MG63 (cell line): ENCODE measurements around the gene ZCCHC17. TPM values are rescaled to one million over a fixed set of nuclear protein-coding genes. Genes with fewer than 3 reads are reported as not detected.

Experiments
- DNase-seq: peaks from one replicate; pipeline ENCODE4 v3.0.0-alpha.2; 2020
- H3K27me3 ChIP-seq: fragments of 250-450 bp; sonication (Bioruptor Pico); 2 replicates; pipeline ENCODE4 v1.5.1; 2020; ENCODE audit warnings: mild to moderate bottlenecking, moderate library complexity
- H3K36me3 ChIP-seq: fragments of 250-450 bp; sonication (Bioruptor Pico); 2 replicates; pipeline ENCODE4 v1.5.1; 2020; ENCODE audit warnings: mild to moderate bottlenecking, moderate library complexity
- H3K4me3 ChIP-seq: fragments of 250-450 bp; sonication (Bioruptor Pico); 2 replicates; pipeline ENCODE4 v1.5.1; 2020; ENCODE audit warnings: mild to moderate bottlenecking, moderate library complexity
- H3K9me3 ChIP-seq: fragments of 250-450 bp; sonication (Bioruptor Pico); 2 replicates; pipeline ENCODE4 v1.5.1; 2020; ENCODE audit warnings: mild to moderate bottlenecking, moderate library complexity
- total RNA-seq: library from RNA; depleted of rRNA; stranded (reverse); fragments of >200 nt; shearing (Covaris generic); gene quantifications from 2 replicates; pipeline ENCODE4 v1.2.3, GENCODE V29; 2014; ENCODE audit warnings: low replicate concordance

The ZCCHC17 gene
- total RNA-seq, 1 experiment from 2014 or later = 80.4 TPM

GRCh38 chr1:31397360-31398095 lies 100.7 kb downstream of the ZCCHC17 start:
- Histone ChIP-seq H3K27me3 (no peaks in the 10 kb centered on the region), H3K9me3 (no peaks in the 10 kb centered on the region), H3K36me3 (no peaks in the 10 kb centered on the region), H3K4me3 (no peak overlapping the region)
- DNase-seq = peak; percentile 89

- no peak for DNase-seq
- no peak overlapping the region for H3K4me3 ChIP-seq
- H3K27me3 ChIP-seq = no peaks in the 10 kb centered on the region
- no peaks in the 10 kb centered on the region for H3K36me3 ChIP-seq
- H3K9me3 ChIP-seq = no peaks in the 10 kb centered on the region
Observed at GRCh38 chr1:31398246-31398645, 101.4 kb downstream of the ZCCHC17 start.

DNA sequence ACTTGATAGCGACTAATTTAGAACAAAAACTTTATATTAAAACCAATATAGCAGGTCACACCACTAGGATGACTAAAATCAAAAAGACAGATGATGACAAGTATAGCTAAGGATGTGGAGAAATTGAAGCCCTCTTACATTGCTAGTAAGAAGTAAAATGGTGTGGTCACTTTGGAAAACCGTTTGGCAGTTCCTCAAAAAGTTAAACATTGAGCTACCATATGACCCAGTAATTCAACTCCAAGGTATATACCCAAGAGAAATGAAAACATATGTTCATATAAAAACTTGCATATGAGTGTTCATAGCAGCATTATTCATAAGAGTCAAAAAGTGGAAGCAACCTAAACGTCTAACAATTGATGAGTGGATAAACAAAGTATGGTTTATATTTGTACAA lies 103.1 kb downstream of the ZCCHC17 start:
- Histone ChIP-seq H3K4me3 (no peak overlapping the region), H3K27me3 (no peaks in the 10 kb centered on the region)
- no peak for DNase-seq

GRCh38 chr1:31400393-31400792 lies 103.6 kb downstream of the ZCCHC17 start:
- no peaks in the 10 kb centered on the region for H3K36me3 ChIP-seq
- no peaks in the 10 kb centered on the region for H3K9me3 ChIP-seq
- no peak for DNase-seq
- no peaks in the 10 kb centered on the region for H3K27me3 ChIP-seq
- H3K4me3 ChIP-seq = no peak overlapping the region

More for the DNA sequence above, 103.1 kb downstream of the ZCCHC17 start:
- H3K36me3 ChIP-seq = no peaks in the 10 kb centered on the region
- H3K9me3 ChIP-seq = no peaks in the 10 kb centered on the region

DNA sequence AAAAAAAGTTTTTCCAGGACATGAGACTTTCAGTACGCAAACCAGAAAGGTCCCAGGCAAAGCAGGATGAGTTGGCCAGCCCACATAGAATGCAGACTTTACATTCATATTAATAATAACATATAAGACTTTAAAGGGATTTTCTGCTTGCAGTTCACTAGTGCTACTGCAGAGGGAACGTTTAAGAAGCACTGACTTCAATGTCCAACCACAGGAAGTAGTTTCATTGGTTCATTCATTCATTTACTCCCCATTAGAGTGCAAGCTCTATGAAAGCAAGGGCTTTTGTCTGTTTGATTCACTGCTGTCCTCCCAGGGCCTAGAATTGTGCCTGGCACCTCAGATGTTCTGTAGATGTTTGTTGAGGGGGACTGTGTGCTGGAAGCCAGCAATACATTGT lies 104.4 kb downstream of the ZCCHC17 start:
- Histone ChIP-seq H3K27me3 (no peaks in the 10 kb centered on the region), H3K36me3 (no peaks in the 10 kb centered on the region), H3K4me3 (no peak overlapping the region), H3K9me3 (no peaks in the 10 kb centered on the region)
- DNase-seq = no peak

DNA sequence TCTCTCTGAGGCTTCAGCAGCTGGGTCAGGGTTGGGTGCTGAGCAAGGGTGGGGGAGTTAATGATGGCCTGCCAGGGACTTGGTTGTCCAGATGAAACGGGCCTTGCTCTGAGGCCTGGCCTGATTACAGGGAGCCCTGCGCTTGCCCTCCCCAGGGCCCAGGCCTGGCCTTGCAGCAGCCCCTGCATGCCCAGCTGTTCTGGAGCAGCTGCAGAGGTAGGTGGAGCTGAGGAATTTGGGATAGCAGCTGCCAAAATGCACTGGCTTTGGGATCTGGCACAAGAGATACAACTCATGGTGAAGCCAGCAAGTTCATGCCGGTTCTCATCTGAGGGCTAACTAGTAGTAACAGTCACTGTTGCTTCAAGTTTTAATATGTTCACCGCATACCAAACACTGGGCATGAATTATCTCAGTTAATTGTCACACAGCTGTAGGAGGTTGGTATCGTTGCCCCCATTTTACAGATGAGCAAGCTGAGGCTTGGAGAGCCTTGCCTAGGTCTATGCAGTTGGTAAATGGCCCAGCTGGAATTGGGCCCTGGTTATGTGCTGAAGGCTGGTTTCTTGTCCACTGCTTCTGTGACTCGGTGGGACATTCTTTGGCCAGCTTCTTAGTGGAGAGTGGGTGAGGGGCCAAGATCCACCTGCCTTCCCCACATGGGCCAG lies 108.9 kb downstream of the ZCCHC17 start:
- H3K4me3 ChIP-seq = no peak overlapping the region
- H3K36me3 ChIP-seq = no peaks in the 10 kb centered on the region
- DNase-seq = peak; percentile 86
- H3K27me3 ChIP-seq = no peaks in the 10 kb centered on the region
- H3K9me3 ChIP-seq = no peaks in the 10 kb centered on the region

GRCh38 chr1:31407029-31407626 lies 110.3 kb downstream of the ZCCHC17 start:
- Histone ChIP-seq H3K36me3 (peaks cover 2% of the 10 kb centered on the region; the same call in 1 of the 2 replicates), H3K4me3 (no peak overlapping the region), H3K27me3 (no peaks in the 10 kb centered on the region), H3K9me3 (no peaks in the 10 kb centered on the region)
- DNase-seq = no peak

DNA sequence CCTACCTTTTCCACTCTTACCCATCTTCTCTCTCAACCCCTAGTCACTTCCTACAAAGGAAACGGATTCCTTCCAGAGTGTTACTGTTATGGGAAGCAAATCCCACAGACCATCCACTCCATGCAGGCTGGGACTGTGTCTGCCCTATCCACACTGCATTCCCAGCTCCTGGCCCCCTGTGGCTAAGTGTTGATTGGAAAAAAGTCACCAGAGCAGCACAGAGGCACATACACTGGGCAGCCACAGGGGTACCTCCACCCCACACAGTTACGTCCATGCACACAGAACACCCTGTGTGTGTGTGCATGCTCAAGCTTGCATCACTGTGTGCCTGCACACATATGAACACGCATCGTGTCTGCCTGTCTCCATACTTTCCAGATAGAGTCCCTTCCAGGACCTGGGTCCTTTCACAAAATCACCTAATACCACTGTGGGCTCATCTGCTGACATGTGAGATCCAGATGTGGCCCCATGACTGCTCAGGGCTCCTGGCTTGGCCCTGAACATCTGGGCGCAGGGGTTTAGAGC lies 112.0 kb downstream of the ZCCHC17 start:
- H3K4me3 ChIP-seq = no peak overlapping the region
- H3K36me3 ChIP-seq = peaks cover 2% of the 10 kb centered on the region; the same call in 1 of the 2 replicates
- no peak for DNase-seq
- no peaks in the 10 kb centered on the region for H3K9me3 ChIP-seq
- H3K27me3 ChIP-seq = no peaks in the 10 kb centered on the region

GRCh38 chr1:31409946-31410858 lies 113.4 kb downstream of the ZCCHC17 start:
- DNase-seq = peak; percentile 41
- no peaks in the 10 kb centered on the region for H3K9me3 ChIP-seq
- peaks cover 9% of the 10 kb centered on the region; the same call in 1 of the 2 replicates for H3K36me3 ChIP-seq
- H3K27me3 ChIP-seq = no peaks in the 10 kb centered on the region
- H3K4me3 ChIP-seq = no peak overlapping the region

GRCh38 chr1:31410871-31411270 lies 114.0 kb downstream of the ZCCHC17 start:
- DNase-seq = peak; percentile 82

DNA sequence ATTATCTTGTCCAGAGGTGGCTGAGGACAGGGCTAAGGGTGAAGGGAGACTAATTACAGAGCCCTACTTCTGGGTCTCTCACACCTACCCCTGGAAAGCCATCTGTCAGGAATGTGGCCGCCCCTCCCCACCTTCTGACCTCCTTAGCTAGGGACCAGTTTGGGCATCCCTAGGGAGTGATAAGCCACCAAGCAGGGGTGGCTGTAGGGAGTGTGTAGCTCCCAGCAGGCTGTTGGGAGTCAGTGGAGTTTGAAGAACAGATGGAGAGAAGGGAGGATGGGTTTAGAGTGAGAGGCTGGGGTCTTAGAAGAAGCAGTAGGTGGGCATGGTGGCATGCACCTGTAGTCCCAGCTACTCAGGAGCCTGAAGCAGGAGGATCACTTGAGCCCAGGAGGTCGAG lies 115.4 kb downstream of the ZCCHC17 start:
- Histone ChIP-seq H3K36me3 (peaks cover 26% of the 10 kb centered on the region), H3K4me3 (peak overlapping the region; percentile 85; the same call in 1 of the 2 replicates)

More at GRCh38 chr1:31410871-31411270, 114.0 kb downstream of the ZCCHC17 start:
- peaks cover 16% of the 10 kb centered on the region; the same call in 1 of the 2 replicates for H3K36me3 ChIP-seq
- no peaks in the 10 kb centered on the region for H3K27me3 ChIP-seq
- no peaks in the 10 kb centered on the region for H3K9me3 ChIP-seq
- H3K4me3 ChIP-seq = no peak overlapping the region

DNA sequence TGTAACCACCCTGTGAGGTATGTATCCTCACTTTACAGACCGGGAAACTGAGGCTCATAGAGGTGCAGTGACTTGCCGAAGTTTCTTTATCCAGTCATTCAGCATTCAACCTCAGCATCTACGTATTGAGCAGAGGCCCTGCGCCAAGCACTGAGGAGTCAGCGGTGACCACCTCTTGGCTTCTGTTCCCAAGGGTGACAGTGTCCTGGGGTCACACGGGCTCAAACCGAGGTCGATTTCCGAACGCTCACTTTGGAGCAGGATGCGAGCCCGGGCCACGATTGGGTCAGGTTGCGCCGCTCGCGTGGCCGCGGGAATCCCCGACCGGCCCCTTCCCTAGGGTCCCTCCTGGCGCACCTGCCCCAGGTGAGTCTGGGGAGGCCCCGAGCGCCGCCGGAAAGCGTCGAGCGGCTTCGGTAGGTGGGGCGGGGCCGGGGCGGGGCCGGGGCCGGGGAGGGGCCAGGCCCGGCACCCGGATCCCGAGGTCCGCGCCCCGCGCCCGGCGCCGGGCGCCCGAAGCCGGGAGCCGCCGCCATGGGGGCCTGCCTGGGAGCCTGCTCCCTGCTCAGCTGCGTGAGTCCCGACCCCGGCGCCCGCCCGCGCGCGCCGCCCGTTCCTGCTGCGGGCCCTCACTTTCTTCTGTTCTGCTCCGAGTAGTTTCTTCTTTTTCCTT lies 116.0 kb downstream of the ZCCHC17 start, which contains the start of gene SERINC2:
SERINC2 (plus strand) TSS at position 482 of the 673 bp plus-strand sequence; CDS start at position 535, 53 bp downstream.
- H3K9me3 ChIP-seq = no peaks in the 10 kb centered on the region
- H3K27me3 ChIP-seq = no peaks in the 10 kb centered on the region
- peak within 1 kb of the TSS; percentile 85 for H3K4me3 ChIP-seq
- H3K36me3 ChIP-seq = peaks cover 29% of the 10 kb centered on the region
- no peak for DNase-seq

More for the DNA sequence above, 115.4 kb downstream of the ZCCHC17 start:
- Histone ChIP-seq H3K9me3 (no peaks in the 10 kb centered on the region), H3K27me3 (no peaks in the 10 kb centered on the region)
- DNase-seq = no peak

DNA sequence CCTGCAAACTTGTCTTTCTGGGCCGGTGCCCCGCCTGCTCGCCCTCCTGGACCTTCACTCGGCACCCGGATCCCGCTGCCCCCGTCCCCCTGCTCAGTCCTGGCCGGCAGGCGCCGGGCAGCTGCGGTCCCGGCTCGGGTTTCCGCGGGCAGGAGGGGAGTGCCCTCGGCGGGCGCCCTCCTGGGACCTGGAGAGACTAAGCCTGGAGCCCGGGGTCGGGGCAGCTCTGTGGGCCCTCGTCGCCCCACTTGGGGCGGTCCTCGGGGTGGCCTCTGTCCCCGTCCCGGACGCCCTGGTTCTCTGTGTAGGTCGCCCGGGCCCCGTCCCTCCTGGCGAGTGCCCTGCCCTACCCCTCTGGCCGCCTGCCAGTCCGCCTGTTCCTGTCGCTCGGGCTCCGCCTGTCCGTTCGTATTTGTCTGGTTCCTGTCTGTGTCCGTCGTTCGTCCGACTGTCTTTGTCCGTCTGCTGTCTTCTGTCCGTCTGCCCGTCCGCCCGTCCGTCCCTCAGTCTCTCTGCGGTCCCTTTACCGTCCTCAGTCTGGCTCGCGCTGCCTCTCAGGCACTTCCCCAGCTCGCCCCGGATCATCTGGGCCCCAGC lies 116.7 kb downstream of the ZCCHC17 start:
- H3K9me3 ChIP-seq = no peaks in the 10 kb centered on the region
- DNase-seq = peak; percentile 76

More for the DNA sequence above, 116.7 kb downstream of the ZCCHC17 start:
- H3K27me3 ChIP-seq = no peaks in the 10 kb centered on the region
- H3K36me3 ChIP-seq = peaks cover 30% of the 10 kb centered on the region
- H3K4me3 ChIP-seq = peak overlapping the region; percentile 85
